Right atrium auricular region (tissue), 2 donors: Measurements from ENCODE around the gene AFM. TPM values are rescaled to one million over a fixed set of nuclear protein-coding genes. Genes with fewer than 3 reads are reported as not detected.

Source experiments
- DNase-seq: peaks from one replicate; pipeline ENCODE4 v3.0.0-alpha.2; 2019; ENCODE audit warnings: low spot score
- H3K27ac ChIP-seq, 2 donors: fragments of 200-600 bp; sonication (generic); 1 replicate in 1 of 2; 2 replicates in 1 of 2; pipeline ENCODE4 v1.5.1; 2016 to 2019
- H3K27me3 ChIP-seq, 2 donors: fragments of 200-600 bp; sonication (generic); one replicate each; pipeline versions ENCODE4 v1.5.1 to v1.6.0; 2017 to 2019
- H3K36me3 ChIP-seq: fragments of 200-600 bp; sonication (generic); one replicate; pipeline ENCODE4 v1.5.1; 2016
- H3K4me1 ChIP-seq, 2 donors: fragments of 200-600 bp; sonication (generic); one replicate each; pipeline versions ENCODE4 v1.5.1 to v1.6.0; 2017 to 2019
- H3K4me3 ChIP-seq, 2 donors: fragments of 200-600 bp; sonication (generic); 1 replicate in 1 of 2; 2 replicates in 1 of 2; pipeline ENCODE4 v1.5.1; 2017 to 2019; ENCODE audit warnings: mild to moderate bottlenecking in 1 of 2, moderate library complexity in 1 of 2
- H3K9me3 ChIP-seq, 2 donors: fragments of 200-600 bp; sonication (generic); one replicate each; pipeline ENCODE4 v1.5.1; 2019
- CTCF ChIP-seq, 2 donors: fragments of 200-600 bp; sonication (generic); IDR thresholded peaks; one replicate each; pipeline ENCODE4 v1.5.1; 2019; ENCODE audit warnings: antibody characterized with exemption in 2 of 2
- total RNA-seq, 2 donors: library from RNA; depleted of rRNA; stranded (reverse); fragments of >200 nt; gene quantifications; one replicate each; pipeline ENCODE4 v1.1.0, GENCODE V29; 2016

The AFM gene
- total RNA-seq, 2 donors from 2014 or later = not detected

DNA sequence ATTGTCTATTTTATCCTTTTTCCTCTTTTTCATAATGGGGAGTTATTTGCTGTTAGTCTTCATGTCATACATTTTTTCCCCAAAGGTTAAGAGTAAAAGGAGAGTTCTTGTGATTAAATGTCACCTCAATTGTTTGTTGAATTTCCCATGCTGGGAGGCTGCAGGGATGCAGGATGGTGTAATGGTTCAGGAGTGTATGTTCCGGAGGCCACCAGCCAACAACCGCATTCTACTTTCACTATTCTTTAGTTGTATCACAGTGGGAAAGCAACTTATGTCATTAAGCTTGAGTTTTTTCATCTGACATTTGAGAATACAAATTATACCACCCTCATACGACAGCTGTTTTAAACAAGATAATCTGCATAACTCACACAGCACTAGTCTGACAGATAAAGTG, 30.1 kb upstream of the AFM start:
- no peak overlapping the region for H3K27ac ChIP-seq
- no peaks in the 10 kb centered on the region for H3K27me3 ChIP-seq
- no peak for TF ChIP-seq CTCF (IDR thresholded peaks at IDR 0.05)
- H3K4me1 ChIP-seq = no peaks in the 10 kb centered on the region
- no peaks in the 10 kb centered on the region for H3K9me3 ChIP-seq
- no peak overlapping the region for H3K4me3 ChIP-seq
- no peaks in the 10 kb centered on the region for H3K36me3 ChIP-seq
- DNase-seq = no peak

GRCh38 chr4:73451981-73452747, 29.4 kb upstream of the AFM start:
- DNase-seq = no peak
- Histone ChIP-seq H3K36me3 (no peaks in the 10 kb centered on the region), H3K4me1 (no peaks in the 10 kb centered on the region), H3K27me3 (no peaks in the 10 kb centered on the region), H3K27ac (no peak overlapping the region), H3K9me3 (no peaks in the 10 kb centered on the region), H3K4me3 (no peak overlapping the region)
- no peak for TF ChIP-seq CTCF (IDR thresholded peaks at IDR 0.05)

DNA sequence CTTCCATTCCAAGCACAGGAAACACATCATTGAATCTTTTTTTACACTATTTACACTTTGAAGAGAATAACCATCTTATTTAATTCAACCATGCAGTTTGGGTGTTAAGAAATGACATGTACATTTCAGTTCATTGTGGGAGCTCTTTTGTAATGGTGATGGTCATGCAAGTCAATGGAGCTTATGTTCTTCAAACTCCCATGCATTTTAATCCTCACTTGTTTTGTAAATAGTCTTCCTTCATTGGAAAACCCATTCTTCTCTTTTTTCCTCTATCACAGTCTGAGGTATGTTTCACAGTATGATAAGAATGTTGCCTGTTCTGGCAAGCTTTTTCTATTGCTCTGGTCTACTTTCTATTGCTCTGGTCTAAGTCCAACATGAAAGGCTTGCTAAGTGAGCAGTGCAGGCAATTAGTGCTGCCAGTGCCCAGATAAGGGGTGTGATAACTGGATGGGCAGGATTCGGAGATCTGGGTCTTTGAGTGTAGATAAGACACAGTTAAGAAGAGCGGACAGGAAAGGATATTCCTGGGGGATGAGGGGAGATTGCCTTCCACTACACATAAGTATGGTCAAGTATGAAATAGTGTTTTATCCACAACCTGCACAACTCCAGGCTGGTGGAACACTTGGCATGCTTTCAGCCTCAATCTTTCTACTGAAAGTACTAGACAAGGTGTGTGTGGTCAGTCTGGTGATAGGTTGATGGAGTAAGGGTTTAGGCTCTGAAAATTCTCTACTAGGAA, 28.4 kb upstream of the AFM start:
- no peaks in the 10 kb centered on the region for H3K27me3 ChIP-seq
- H3K4me3 ChIP-seq = no peak overlapping the region
- H3K36me3 ChIP-seq = no peaks in the 10 kb centered on the region
- no peaks in the 10 kb centered on the region for H3K9me3 ChIP-seq
- no peak for TF ChIP-seq CTCF (IDR thresholded peaks at IDR 0.05)
- no peaks in the 10 kb centered on the region for H3K4me1 ChIP-seq
- H3K27ac ChIP-seq = no peak overlapping the region
- no peak for DNase-seq

GRCh38 chr4:73453701-73454005, 27.9 kb upstream of the AFM start:
- H3K4me3 ChIP-seq = no peak overlapping the region
- DNase-seq = no peak
- no peaks in the 10 kb centered on the region for H3K4me1 ChIP-seq
- no peak overlapping the region for H3K27ac ChIP-seq
- H3K36me3 ChIP-seq = no peaks in the 10 kb centered on the region
- TF ChIP-seq CTCF (IDR thresholded peaks at IDR 0.05) = no peak
- no peaks in the 10 kb centered on the region for H3K9me3 ChIP-seq
- no peaks in the 10 kb centered on the region for H3K27me3 ChIP-seq

DNA sequence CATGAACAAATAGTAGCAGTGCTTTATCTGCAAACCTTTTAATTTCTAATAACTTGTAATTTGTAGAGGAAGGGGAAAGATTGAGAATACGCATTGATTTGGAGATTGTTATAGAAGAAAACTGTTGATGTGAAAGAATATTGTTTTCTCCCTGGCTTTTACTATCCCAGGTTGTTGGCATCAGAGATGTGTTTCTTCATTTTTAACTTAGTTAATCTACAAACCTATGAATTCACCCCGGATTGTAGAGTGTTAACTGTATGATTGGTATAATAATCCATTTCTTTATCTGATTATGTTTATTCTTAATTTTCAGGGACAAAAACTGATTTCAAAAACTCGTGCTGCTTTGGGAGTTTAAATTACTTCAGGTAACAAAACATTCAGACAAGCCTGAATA, 26.6 kb upstream of the AFM start:
- DNase-seq = no peak
- Histone ChIP-seq H3K9me3 (no peaks in the 10 kb centered on the region), H3K27ac (no peak overlapping the region), H3K27me3 (no peaks in the 10 kb centered on the region), H3K36me3 (no peaks in the 10 kb centered on the region), H3K4me1 (no peaks in the 10 kb centered on the region), H3K4me3 (no peak overlapping the region)
- TF ChIP-seq CTCF (IDR thresholded peaks at IDR 0.05) = no peak
